Measurements from ENCODE around the gene PRKD1. TPM values are rescaled to one million over a fixed set of nuclear protein-coding genes. Genes with fewer than 3 reads are reported as not detected.

Gene PRKD1
- total RNA-seq, 1 experiment from 2014 or later, result 2.7 TPM

GRCh38 chr14:29940482-29940881, 12.8 kb upstream of the PRKD1 start:
- TF ChIP-seq CTCF (conservative IDR thresholded peaks at IDR 0.05), result no peak
- H3K9me3 ChIP-seq (ENCODE audit: control insufficient read depth, low read depth, low read length), result no peaks in the 10 kb centered on the region
- no peak overlapping the region for H2BK5ac ChIP-seq (ENCODE audit: insufficient read length, low read length)
- WGBS (ENCODE audit: extremely low coverage, insufficient read length, low lambda C conversion rate), result no CpG with 5 or more reads among the region's 3 CpGs
- no peak overlapping the region for H3K56ac ChIP-seq (ENCODE audit: insufficient read length, low read depth, low read length)
- no peaks in the 10 kb centered on the region for H3K23me2 ChIP-seq (ENCODE audit: insufficient read length, low read depth, low read length, poor library complexity, severe bottlenecking)
- H4K91ac ChIP-seq (ENCODE audit: insufficient read length, low read depth, low read length), result no peak overlapping the region
- no peak overlapping the region for H3K18ac ChIP-seq (ENCODE audit: insufficient read length, low read depth, low read length)
- H3K27ac ChIP-seq (ENCODE audit: insufficient read length, low read depth, low read length), result no peak overlapping the region
- Mint-ChIP-seq H3K9me3 (peaks cover 12 to 14% of the 10 kb centered on the region in 2 experiments), H3K4me1 (peaks cover 25 to 27% of the 10 kb centered on the region in 2 experiments), H3K27ac (no peak overlapping the region), H3K4me3 (no peak overlapping the region), H3K36me3 (ENCODE audit: insufficient read depth in 1 of 3, low read depth in 3 of 3) (peaks cover 0 to 18% (median 5%) of the 10 kb centered on the region in 3 experiments; a peak in 5 of 7 replicates), H3K27me3 (ENCODE audit: low read depth) (peaks cover 53% of the 10 kb centered on the region)
- no peak overlapping the region for H3K4me2 ChIP-seq (ENCODE audit: insufficient read depth, insufficient read length, low read length)
- H2BK15ac ChIP-seq (ENCODE audit: low read depth, low read length), result no peak overlapping the region
- no peak overlapping the region for H4K5ac ChIP-seq (ENCODE audit: insufficient read length, low read depth, low read length)
- H2BK120ac ChIP-seq (ENCODE audit: low read depth, low read length, poor library complexity, severe bottlenecking), result no peak overlapping the region
- DNase-seq, result no peak
- H3K23ac ChIP-seq (ENCODE audit: insufficient read length, low read depth, low read length), result no peak overlapping the region
- no peak overlapping the region for H3K14ac ChIP-seq (ENCODE audit: insufficient read depth, low read length)
- H4K20me1 ChIP-seq (ENCODE audit: control insufficient read depth, insufficient read depth, insufficient read length), result no peaks in the 10 kb centered on the region
- no peak overlapping the region for H2AFZ ChIP-seq (ENCODE audit: low read length)
- no peaks in the 10 kb centered on the region for H3K79me1 ChIP-seq (ENCODE audit: insufficient read depth, low read depth, low read length, poor library complexity, severe bottlenecking)
- no peaks in the 10 kb centered on the region for H3K79me2 ChIP-seq (ENCODE audit: insufficient read depth, low read length)
- no peak overlapping the region for H2AK5ac ChIP-seq (ENCODE audit: insufficient read length, low read length)
- H3K4me1 ChIP-seq (ENCODE audit: insufficient read depth, low read length), result peaks cover 6% of the 10 kb centered on the region; the same call in 1 of the 2 replicates
- H3K4ac ChIP-seq (ENCODE audit: low read depth, low read length), result no peak overlapping the region
- H2BK12ac ChIP-seq (ENCODE audit: insufficient read length, low read depth, low read length), result no peak overlapping the region
- no peak overlapping the region for H4K8ac ChIP-seq (replicated peaks; ENCODE audit: insufficient read length, low read depth, low read length)
- no peak overlapping the region for H2BK20ac ChIP-seq (ENCODE audit: low read depth, low read length, poor library complexity, severe bottlenecking)
- H3K27me3 ChIP-seq (ENCODE audit: insufficient read depth, low read length), result no peaks in the 10 kb centered on the region; the same call in 1 of the 2 replicates
- H3T11ph ChIP-seq (ENCODE audit: low read length), result no peak overlapping the region
- H3K9ac ChIP-seq (ENCODE audit: extremely low read depth, insufficient read length, low read length), result no peak overlapping the region
